HepG2 (cell line): ENCODE data around the gene ESRP2. TPM values are rescaled to one million over a fixed set of nuclear protein-coding genes. Genes with fewer than 3 reads are reported as not detected.

ENCODE experiments used
- ATAC-seq: fragments of 200-7000 bp; cut with Tn5 transposase; 3 replicates; pipeline ENCODE4 v1.9.1; 2020; ENCODE audit warnings: mild to moderate bottlenecking, moderate library complexity
- BruUV-seq: library from RNA; stranded (reverse); fragments of 400-500 nt; replicated peaks from 2 replicates; lab custom pipeline; 2021; lab: Mats Ljungman, UMichigan
- CTCF ChIA-PET: fragments of 300-600 bp; formaldehyde crosslinking; extraction: SDS; loops from one replicate; lab custom pipeline; 2021; ENCODE audit warnings: low total read pairs, inconsistent platforms, low intra/inter-chr PET ratio; lab: Yijun Ruan, JAX
- POLR2A ChIA-PET: fragments of 350-600 bp; sonication (Branson Sonifier 250); formaldehyde crosslinking; loops from one replicate; lab custom pipeline; 2020; ENCODE audit warnings: antibody characterized with exemption, inconsistent platforms; lab: Yijun Ruan, JAX
- DNase-seq: peaks from one replicate; pipeline ENCODE4 v3.0.0-alpha.2; 2015; ENCODE audit warnings: low spot score
- FAIRE-seq: peaks from 3 replicates; lab custom pipeline; 2011; peaks lifted over from hg19 to GRCh38; lab: Jason Lieb, UNC
- H2AFZ ChIP-seq: one replicate; pipeline ENCODE4 v1.6.1; 2011; ENCODE audit warnings: low read length, inconsistent platforms
- H3K27ac ChIP-seq: fragments of 300-600 bp; 3 replicates; pipeline ENCODE4 v1.8.0; 2011; ENCODE audit warnings: mixed run types, mild to moderate bottlenecking, mixed read lengths, low read length, inconsistent platforms; ENCODE audit not compliant: insufficient read depth; ENCODE audit errors: extremely low read length
- H3K27me3 ChIP-seq, 2 experiments: fragments of 200-600 bp in 1 of 2; 2 replicates in 1 of 2; 3 replicates in 1 of 2; pipeline versions ENCODE4 v1.6.0 to v1.8.0; 2011; ENCODE audit warnings: low read length in 2 of 2, mild to moderate bottlenecking in 2 of 2, moderate library complexity in 2 of 2, inconsistent platforms in 1 of 2; ENCODE audit not compliant: insufficient read depth in 2 of 2, control insufficient read depth in 1 of 2
- H3K36me3 ChIP-seq, 2 experiments: fragments of 200-600 bp in 1 of 2; replicated peaks in 1 of 2; 2 replicates in 1 of 2; 3 replicates in 1 of 2; pipeline versions ENCODE4 v1.5.1 to v1.8.0; 2011; ENCODE audit warnings: low read length in 2 of 2, inconsistent platforms in 1 of 2; ENCODE audit not compliant: insufficient read depth in 2 of 2, control insufficient read depth in 1 of 2
- H3K4me1 ChIP-seq: 2 replicates; pipeline ENCODE4 v1.5.1; 2012; ENCODE audit warnings: low read length, inconsistent platforms; ENCODE audit not compliant: insufficient read depth
- H3K4me2 ChIP-seq: 2 replicates; pipeline ENCODE4 v1.6.0; 2011; ENCODE audit warnings: low read depth, low read length, inconsistent platforms
- H3K4me3 ChIP-seq, 3 experiments: fragments of 200-600 bp in 1 of 3; sonication (generic), shearing (Covaris generic) in 1 of 3; replicated peaks in 1 of 3; 2 replicates each; pipeline ENCODE4 v1.5.1; 2011 to 2016; ENCODE audit warnings: low read length in 3 of 3, inconsistent platforms in 2 of 3, low read depth in 2 of 3, mild to moderate bottlenecking in 2 of 3, control low read depth in 1 of 3, mixed read lengths in 1 of 3; ENCODE audit not compliant: insufficient read depth in 1 of 3
- H3K79me2 ChIP-seq: one replicate; pipeline ENCODE4 v1.6.1; 2011; ENCODE audit warnings: low read length, inconsistent platforms; ENCODE audit not compliant: insufficient read depth
- H3K9ac ChIP-seq: 2 replicates; pipeline ENCODE4 v1.6.0; 2011; ENCODE audit warnings: mild to moderate bottlenecking, low read depth, low read length, inconsistent platforms; ENCODE audit not compliant: insufficient read depth
- H3K9me3 ChIP-seq: 2 replicates; pipeline ENCODE4 v1.5.1; 2012; ENCODE audit warnings: mild to moderate bottlenecking, low read length
- H4K20me1 ChIP-seq: 2 replicates; pipeline ENCODE4 v1.6.0; 2011; ENCODE audit warnings: inconsistent platforms, mild to moderate bottlenecking, low read length, moderate library complexity; ENCODE audit not compliant: insufficient read depth
- AGO2 ChIP-seq: fragments of 200-400 bp; formaldehyde crosslinking; optimal IDR thresholded peaks from 2 replicates; pipeline ENCODE3; 2017; ENCODE audit warnings: mild to moderate bottlenecking, low read depth, low read length, moderate library complexity
- CBX1 ChIP-seq: IDR thresholded peaks from one replicate; pipeline ENCODE4 v1.6.1; 2016; ENCODE audit warnings: antibody characterized with exemption, low read depth
- FOXJ3 ChIP-seq: sonication (generic); formaldehyde crosslinking; IDR thresholded peaks from 2 replicates; pipeline ENCODE4 v1.4.0; 2020; ENCODE audit warnings: missing genetic modification reagents, mild to moderate bottlenecking, borderline replicate concordance
- FOXK2 ChIP-seq: fragments of 450-650 bp; IDR thresholded peaks from 2 replicates; pipeline ENCODE4 v1.6.1; 2016
- GZF1 ChIP-seq: sonication (generic); formaldehyde crosslinking; IDR thresholded peaks from 2 replicates; pipeline ENCODE4 v1.5.1; 2020; ENCODE audit warnings: mild to moderate bottlenecking, missing genetic modification reagents
- IRX3 ChIP-seq: sonication (generic); formaldehyde crosslinking; IDR thresholded peaks from 2 replicates; pipeline ENCODE4 v1.8.1; 2023; ENCODE audit warnings: mild to moderate bottlenecking, low read depth, missing genetic modification reagents, borderline replicate concordance
- NR0B2 ChIP-seq: sonication (generic); formaldehyde crosslinking; IDR thresholded peaks from 2 replicates; pipeline ENCODE4 v1.4.0; 2020; ENCODE audit warnings: mild to moderate bottlenecking, missing genetic modification reagents
- NR2C2 ChIP-seq: sonication (generic); formaldehyde crosslinking; IDR thresholded peaks from 2 replicates; pipeline ENCODE4 v1.4.0; 2020; ENCODE audit warnings: missing genetic modification reagents, mild to moderate bottlenecking, moderate library complexity, borderline replicate concordance
- SCMH1 ChIP-seq: sonication (generic); formaldehyde crosslinking; IDR thresholded peaks from 2 replicates; pipeline ENCODE4 v1.9.0; 2021; ENCODE audit warnings: missing genetic modification reagents, mild to moderate bottlenecking, borderline replicate concordance
- SMARCE1 ChIP-seq: fragments of 450-650 bp; IDR thresholded peaks from 2 replicates; pipeline ENCODE4 v1.6.1; 2017; ENCODE audit warnings: borderline replicate concordance
- SP2 ChIP-seq: sonication (generic); formaldehyde crosslinking; IDR thresholded peaks from 2 replicates; pipeline ENCODE4 v1.5.1; 2020; ENCODE audit warnings: mild to moderate bottlenecking, missing genetic modification reagents
- ZBTB46 ChIP-seq: sonication (generic); formaldehyde crosslinking; IDR thresholded peaks from 2 replicates; pipeline ENCODE4 v1.4.0; 2020; ENCODE audit warnings: mild to moderate bottlenecking, missing genetic modification reagents, borderline replicate concordance
- ZNF121 ChIP-seq: sonication (generic); formaldehyde crosslinking; IDR thresholded peaks from 2 replicates; pipeline ENCODE4 v1.5.0; 2020; ENCODE audit warnings: mild to moderate bottlenecking, missing genetic modification reagents
- ZNF234 ChIP-seq: sonication (generic); formaldehyde crosslinking; conservative IDR thresholded peaks from 2 replicates; pipeline ENCODE4 v1.5.1; 2020; ENCODE audit warnings: mild to moderate bottlenecking, missing genetic modification reagents
- ZNF546 ChIP-seq: sonication (generic); formaldehyde crosslinking; conservative IDR thresholded peaks from 2 replicates; pipeline ENCODE4 v1.8.1; 2023; ENCODE audit warnings: mild to moderate bottlenecking, missing genetic modification reagents
- ZNF547 ChIP-seq: sonication (generic); formaldehyde crosslinking; IDR thresholded peaks from 2 replicates; pipeline ENCODE4 v1.5.1; 2020; ENCODE audit warnings: mild to moderate bottlenecking, missing genetic modification reagents
- ZNF713 ChIP-seq: sonication (generic); formaldehyde crosslinking; IDR thresholded peaks from 2 replicates; pipeline ENCODE4 v1.4.0; 2020; ENCODE audit warnings: mild to moderate bottlenecking, missing genetic modification reagents
- ZNF792 ChIP-seq: IDR thresholded peaks from 2 replicates; pipeline ENCODE4 v1.6.1; 2016
- WGBS: methylation state at CpG from one replicate; pipeline ENCODE4 v1.1.6; 2017; ENCODE audit warnings: low lambda C conversion rate; 5-methylcytosine and 5-hydroxymethylcytosine counted together
- in situ Hi-C: cut with HindIII; loops from 2 replicates; pipeline ENCODE4 v1.10.0; 2017; ENCODE audit warnings: low pct_unique_long_range_greater_than_20kb; ENCODE audit not compliant: extremely low pct_ligation_motif_present
- intact Hi-C: fragments of 100-400 bp; cut with micrococcal nuclease; formaldehyde crosslinking; loops from one replicate; pipeline ENCODE4 v1.10.0; 2022; ENCODE audit not compliant: unreplicated experiment
- polyA plus RNA-seq, 8 experiments: library from polyadenylated mRNA; depleted of rRNA in 3 of 8; stranded (reverse) in 7 of 8; unstranded in 1 of 8; fragments of >200 nt; fragmentation: Illumina TruSeq in 4 of 8; extraction: Trizol in 4 of 8; gene quantifications; 2 replicates each; pipeline versions ENCODE4 v1.2.1 to v1.2.3, GENCODE V29; 2011 to 2016; ENCODE audit warnings: low read depth in 4 of 8, missing spikeins in 1 of 8, mixed read lengths in 1 of 8; ENCODE audit not compliant: insufficient read depth in 1 of 8
- total RNA-seq, 5 experiments: library from RNA; depleted of rRNA; stranded (reverse); fragments of >200 nt; fragmentation: Illumina TruSeq; extraction: Trizol; gene quantifications; 2 replicates each; pipeline ENCODE4 v1.2.3, GENCODE V29; 2016; ENCODE audit warnings: low read depth in 1 of 5

The ESRP2 gene
- total and polyA plus RNA-seq, 2 of the 13 experiments (the other 11 are each of a cell fraction or from before 2014, with no cell fraction given): 21.1 to 32.4 TPM

- TF ChIP-seq ZBTB46 (CRISPR knock-in tag): 0 out of 2 replicates have a peak, but pooled peaks have one; percentile 20
Measured at GRCh38 chr16:68235887-68236136, at the start of gene ESRP2 (continued).

- 100% methylated on average over 3 of the region's 3 CpGs for WGBS
- Histone ChIP-seq H3K36me3 (peaks cover 24 to 62% of the 10 kb centered on the region in 2 experiments), H3K79me2 (peaks cover 46% of the 10 kb centered on the region), H3K4me2 (no peak overlapping the region), H3K9me3 (no peaks in the 10 kb centered on the region), H3K27me3 (no peaks in the 10 kb centered on the region), H3K4me3 (no peak overlapping the region), H3K27ac (no peak overlapping the region)
- DNase-seq (no peak), FAIRE-seq (no peak)
- in situ Hi-C loops: no loop called here
- TF ChIP-seq FOXK2 (no peak), SCMH1 (CRISPR knock-in tag) (no peak), ZNF121 (CRISPR knock-in tag) (peak; percentile 75)
- TF ChIP-seq, all 625 proteins: peak for 1
- ATAC-seq: no peak
- no TSS peak for BruUV-seq
- intact Hi-C loops: no loop called here
- H3K9ac ChIP-seq: no peak overlapping the region
- POLR2A ChIA-PET: interaction anchor here (0.9 to 4.3 kb wide), 4 partner anchors 10 to 49 kb away, joined by 3 to 22 read pairs (median 4); partner anchors contain the start of genes PRMT7, SLC7A6 and SLC7A6OS
- CTCF ChIA-PET: no interaction called here
- no peaks in the 10 kb centered on the region for H4K20me1 ChIP-seq
- H2AFZ ChIP-seq: no peak overlapping the region
- peaks cover 60% of the 10 kb centered on the region for H3K4me1 ChIP-seq
Measured at GRCh38 chr16:68285683-68286082, 49.8 kb upstream of the ESRP2 start.

GRCh38 chr16:68284847-68285246 is 48.9 kb upstream of the ESRP2 start:
- ChIA-PET CTCF (no interaction called here), POLR2A (interaction anchor here (0.9 to 4.3 kb wide), 4 partner anchors 9 to 48 kb away, joined by 3 to 22 read pairs (median 6); partner anchors contain the start of genes ESRP2, PRMT7, SLC7A6 and SLC7A6OS)
- H3K9me3 ChIP-seq: no peaks in the 10 kb centered on the region
- no peak for ATAC-seq
- no peak overlapping the region for H3K27ac ChIP-seq
- WGBS: 92% methylated on average over 5 of the region's 5 CpGs
- FAIRE-seq: no peak
- H3K4me3 ChIP-seq: no peak overlapping the region
- H3K36me3 ChIP-seq: peaks cover 20 to 58% of the 10 kb centered on the region in 2 experiments
- H3K79me2 ChIP-seq: peaks cover 46% of the 10 kb centered on the region
- no peaks in the 10 kb centered on the region for H4K20me1 ChIP-seq
- no TSS peak for BruUV-seq
- no peak overlapping the region for H2AFZ ChIP-seq
- H3K4me2 ChIP-seq: no peak overlapping the region
- in situ Hi-C loops: no loop called here
- no peak overlapping the region for H3K9ac ChIP-seq
- DNase-seq: no peak
- peaks cover 68% of the 10 kb centered on the region for H3K4me1 ChIP-seq
- intact Hi-C loops: no loop called here
- no peaks in the 10 kb centered on the region for H3K27me3 ChIP-seq
- TF ChIP-seq ZNF713 (CRISPR knock-in tag) (no peak), FOXJ3 (CRISPR knock-in tag) (no peak), GZF1 (no peak), AGO2 (no peak), CBX1 (no peak), ZNF792 (CRISPR knock-in tag) (no peak), SP2 (no peak), ZNF234 (CRISPR knock-in tag) (no peak), NR2C2 (CRISPR knock-in tag) (no peak), SMARCE1 (no peak), NR0B2 (no peak), ZNF546 (no peak), IRX3 (CRISPR knock-in tag) (no peak), ZNF547 (no peak)
